ENCODE results near the gene SPPL3.
"Not testable (repeated sequence)": the region's sequence is repeated elsewhere in the genome, so short reads cannot be mapped to it uniquely, and the experiment has no call there.

SPPL3 gene

GRCh38 chr12:120798696-120799095 is 105.5 kb downstream of the SPPL3 start:
- H3K27ac Mint-ChIP-seq: no peak overlapping the region
- H3K36me3 Mint-ChIP-seq: peaks cover 39% of the 10 kb centered on the region
- H3K4me1 Mint-ChIP-seq: peaks cover 34% of the 10 kb centered on the region

GRCh38 chr12:120797677-120798642 is 106.2 kb downstream of the SPPL3 start:
- Mint-ChIP-seq H3K36me3 (peaks cover 39% of the 10 kb centered on the region), H3K9me3 (peaks cover 31% of the 10 kb centered on the region), H3K4me1 (peaks cover 31% of the 10 kb centered on the region), H3K27me3 (no peaks in the 10 kb centered on the region), H3K4me3 (no peak overlapping the region), H3K27ac (no peak overlapping the region)
- CTCF ChIA-PET: interaction anchor here (0.9 to 1.6 kb wide), 2 partner anchors 14 to 111 kb away, joined by 3 to 6 read pairs; partner anchors contain the start of gene MLEC
- DNase-seq: no peak

More at GRCh38 chr12:120798696-120799095, 105.5 kb downstream of the SPPL3 start:
- H3K4me3 Mint-ChIP-seq: no peak overlapping the region
- H3K27me3 Mint-ChIP-seq: no peaks in the 10 kb centered on the region
- CTCF ChIA-PET: interaction anchor here (0.9 to 1.6 kb wide), 2 partner anchors 13 to 112 kb away, joined by 3 to 6 read pairs; partner anchors contain the start of gene MLEC
- peaks cover 28% of the 10 kb centered on the region for H3K9me3 Mint-ChIP-seq
- no peak for DNase-seq

GRCh38 chr12:120795441-120796178 is 108.5 kb downstream of the SPPL3 start:
- Mint-ChIP-seq H3K9me3 (peaks cover 33% of the 10 kb centered on the region), H3K36me3 (peaks cover 44% of the 10 kb centered on the region), H3K27ac (no peak overlapping the region), H3K4me3 (no peak overlapping the region), H3K27me3 (no peaks in the 10 kb centered on the region), H3K4me1 (peaks cover 22% of the 10 kb centered on the region)
- no peak for DNase-seq
- CTCF ChIA-PET: no interaction called here

- Mint-ChIP-seq H3K27ac (no peak overlapping the region), H3K4me1 (peaks cover 12% of the 10 kb centered on the region), H3K27me3 (no peaks in the 10 kb centered on the region), H3K9me3 (peaks cover 33% of the 10 kb centered on the region), H3K36me3 (peaks cover 51% of the 10 kb centered on the region), H3K4me3 (no peak overlapping the region)
- CTCF ChIA-PET: no interaction called here
- no peak for DNase-seq
These were observed 110.8 kb downstream of the SPPL3 start for GRCh38 chr12:120793357-120793756.

- Mint-ChIP-seq H3K36me3 (peaks cover 48% of the 10 kb centered on the region), H3K9me3 (peaks cover 32% of the 10 kb centered on the region)
- H3K4me1 Mint-ChIP-seq, H3K27me3 Mint-ChIP-seq, DNase-seq, CTCF ChIA-PET, H3K4me3 Mint-ChIP-seq, H3K27ac Mint-ChIP-seq: not testable (repeated sequence)
These were observed 111.7 kb downstream of the SPPL3 start for GRCh38 chr12:120792456-120792855.

GRCh38 chr12:120791669-120792176 is 112.4 kb downstream of the SPPL3 start:
- no peaks in the 10 kb centered on the region for H3K27me3 Mint-ChIP-seq
- DNase-seq: no peak
- H3K9me3 Mint-ChIP-seq: peaks cover 27% of the 10 kb centered on the region
- peaks cover 42% of the 10 kb centered on the region for H3K36me3 Mint-ChIP-seq
- CTCF ChIA-PET: no interaction called here
- no peak overlapping the region for H3K4me3 Mint-ChIP-seq
- H3K27ac Mint-ChIP-seq: no peak overlapping the region
- H3K4me1 Mint-ChIP-seq: peaks cover 3% of the 10 kb centered on the region

- Mint-ChIP-seq H3K36me3 (peaks cover 27% of the 10 kb centered on the region), H3K9me3 (peaks cover 10% of the 10 kb centered on the region), H3K4me1 (peaks cover 3% of the 10 kb centered on the region), H3K27me3 (no peaks in the 10 kb centered on the region), H3K27ac (no peak overlapping the region), H3K4me3 (no peak overlapping the region)
- no peak for DNase-seq
- CTCF ChIA-PET: no interaction called here
These were observed 114.0 kb downstream of the SPPL3 start for GRCh38 chr12:120790114-120790513.

- Mint-ChIP-seq H3K36me3 (peaks cover 20% of the 10 kb centered on the region), H3K9me3 (peaks cover under 1% of the 10 kb centered on the region), H3K27ac (no peak overlapping the region), H3K4me1 (peaks cover 9% of the 10 kb centered on the region), H3K4me3 (no peak overlapping the region), H3K27me3 (no peaks in the 10 kb centered on the region)
- no peak for DNase-seq
- CTCF ChIA-PET: interaction anchor here (1.7 kb wide), 1 partner anchor 184 kb away, joined by 3 read pairs; no protein-coding TSS in a partner anchor
These were observed 116.3 kb downstream of the SPPL3 start for GRCh38 chr12:120787889-120788288.

- H3K9me3 Mint-ChIP-seq: no peaks in the 10 kb centered on the region
- H3K4me1 Mint-ChIP-seq: peaks cover 17% of the 10 kb centered on the region
- no peak for DNase-seq
- CTCF ChIA-PET: interaction anchor here (0.6 to 0.9 kb wide), 2 partner anchors 136 to 187 kb away, joined by 3 read pairs; no protein-coding TSS in a partner anchor
- H3K27me3 Mint-ChIP-seq: no peaks in the 10 kb centered on the region
- H3K4me3 Mint-ChIP-seq: no peak overlapping the region
- peaks cover 28% of the 10 kb centered on the region for H3K36me3 Mint-ChIP-seq
- H3K27ac Mint-ChIP-seq: no peak overlapping the region
These were observed 119.4 kb downstream of the SPPL3 start for GRCh38 chr12:120784804-120785203.

GRCh38 chr12:120783197-120783596 is 121.0 kb downstream of the SPPL3 start:
- H3K4me3 Mint-ChIP-seq: no peak overlapping the region
- H3K27ac Mint-ChIP-seq: peak overlapping the region; percentile 67
- CTCF ChIA-PET: no interaction called here
- H3K9me3 Mint-ChIP-seq: no peaks in the 10 kb centered on the region
- no peaks in the 10 kb centered on the region for H3K27me3 Mint-ChIP-seq
- peaks cover 17% of the 10 kb centered on the region for H3K4me1 Mint-ChIP-seq
- H3K36me3 Mint-ChIP-seq: peaks cover 22% of the 10 kb centered on the region
- DNase-seq: no peak

GRCh38 chr12:120775862-120776552 is 128.2 kb downstream of the SPPL3 start:
- H3K27me3 Mint-ChIP-seq: no peaks in the 10 kb centered on the region
- CTCF ChIA-PET: interaction anchor here (0.6 to 1.6 kb wide), 2 partner anchors 10 to 196 kb away, joined by 4 to 5 read pairs; no protein-coding TSS in a partner anchor
- peaks cover 32% of the 10 kb centered on the region for H3K36me3 Mint-ChIP-seq
- no peak for DNase-seq
- H3K9me3 Mint-ChIP-seq: no peaks in the 10 kb centered on the region
- H3K4me3 Mint-ChIP-seq: no peak overlapping the region
- H3K4me1 Mint-ChIP-seq: peaks cover 11% of the 10 kb centered on the region
- H3K27ac Mint-ChIP-seq: no peak overlapping the region

- CTCF ChIA-PET: no interaction called here
- Mint-ChIP-seq H3K27ac (no peak overlapping the region), H3K36me3 (peaks cover 34% of the 10 kb centered on the region), H3K9me3 (no peaks in the 10 kb centered on the region), H3K27me3 (no peaks in the 10 kb centered on the region), H3K4me3 (no peak overlapping the region), H3K4me1 (peaks cover 11% of the 10 kb centered on the region)
- no peak for DNase-seq
These were observed 129.8 kb downstream of the SPPL3 start for GRCh38 chr12:120774169-120774916.

- CTCF ChIA-PET: interaction anchor here (1.2 kb wide), 1 partner anchor 125 kb away, joined by 3 read pairs; no protein-coding TSS in a partner anchor
- H3K36me3 Mint-ChIP-seq: peaks cover 39% of the 10 kb centered on the region
- no peak overlapping the region for H3K4me3 Mint-ChIP-seq
- H3K27ac Mint-ChIP-seq: no peak overlapping the region
- H3K4me1 Mint-ChIP-seq: peaks cover 11% of the 10 kb centered on the region
- no peaks in the 10 kb centered on the region for H3K9me3 Mint-ChIP-seq
- DNase-seq: no peak
- H3K27me3 Mint-ChIP-seq: no peaks in the 10 kb centered on the region
These were observed 133.1 kb downstream of the SPPL3 start for GRCh38 chr12:120771097-120771496.
